ENCODE results near the gene ARHGAP10.

Gene ARHGAP10

DNA sequence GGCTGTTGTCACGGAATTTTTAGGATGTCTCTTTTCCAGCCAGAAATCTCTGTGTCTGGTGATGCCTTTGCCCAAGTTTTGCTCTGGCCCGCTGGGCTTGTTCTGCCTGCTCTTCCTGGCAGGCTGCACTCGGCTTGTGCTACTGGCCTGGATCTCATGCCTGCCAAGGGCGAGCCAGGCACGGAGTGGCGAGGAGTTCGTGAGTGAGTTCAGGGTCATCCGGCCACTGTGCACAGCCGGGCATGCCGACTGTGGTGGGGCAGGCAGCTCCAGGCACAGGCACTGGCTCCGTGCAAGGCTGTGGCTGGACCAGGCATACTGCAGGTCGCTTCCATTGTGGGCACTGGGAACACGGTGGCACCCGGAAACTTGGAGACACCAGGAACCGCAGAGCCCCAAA is 129.1 kb downstream of the ARHGAP10 start:
- no peaks in the 10 kb centered on the region for H3K36me3 ChIP-seq (ENCODE audit: control insufficient read depth, insufficient read depth, low read length)
- WGBS, 2 experiments: 95 to 98% methylated on average over 15 of the region's 15 CpGs
- H3K9me3 ChIP-seq (ENCODE audit: control insufficient read depth, low read length): no peaks in the 10 kb centered on the region
- H3K27ac ChIP-seq (ENCODE audit: insufficient read depth, low read depth, low read length, poor library complexity, severe bottlenecking): no peak overlapping the region
- H3K27me3 ChIP-seq (ENCODE audit: control insufficient read depth, insufficient read depth, low read length, poor library complexity, severe bottlenecking): no peaks in the 10 kb centered on the region
- peaks cover 2% of the 10 kb centered on the region for H3K4me1 ChIP-seq (ENCODE audit: control insufficient read depth, insufficient read depth, low read length)
- no peak overlapping the region for H3K4me3 ChIP-seq (ENCODE audit: insufficient read depth, low read depth, low read length)

DNA sequence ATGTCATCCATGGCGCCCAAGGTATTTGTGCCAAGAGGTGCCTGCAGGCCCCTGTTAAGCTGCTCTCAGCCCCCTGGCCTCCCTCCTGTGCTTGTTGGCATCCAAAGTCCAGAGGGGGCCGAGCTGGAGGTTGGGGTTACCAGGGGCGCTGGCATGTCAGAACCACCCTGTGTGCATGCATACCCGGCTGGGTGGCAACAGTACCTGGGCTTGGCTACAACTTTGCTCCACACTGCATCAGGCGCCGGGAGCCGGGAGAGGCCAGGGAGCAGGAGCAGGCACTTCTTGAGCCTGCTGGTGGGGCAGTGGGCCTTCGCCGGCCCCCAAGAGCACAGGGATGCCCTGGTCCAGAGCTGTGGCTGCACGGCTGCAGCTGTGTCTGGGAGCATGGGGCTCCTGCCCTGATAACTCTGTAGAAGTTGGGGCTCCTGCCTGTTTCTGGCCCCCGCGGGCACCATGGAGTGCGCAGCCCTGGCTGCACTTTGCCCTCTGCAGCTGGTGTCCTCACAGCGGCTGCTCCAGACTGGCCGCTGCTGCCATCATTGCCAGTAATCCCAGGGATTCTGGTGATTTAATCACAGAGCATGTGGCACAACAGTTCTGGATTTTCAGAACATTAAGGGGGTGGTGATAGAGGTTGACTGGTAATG is 130.3 kb downstream of the ARHGAP10 start:
- no peaks in the 10 kb centered on the region for H3K9me3 ChIP-seq (ENCODE audit: control insufficient read depth, low read length)
- no peaks in the 10 kb centered on the region for H3K27me3 ChIP-seq (ENCODE audit: control insufficient read depth, insufficient read depth, low read length, poor library complexity, severe bottlenecking)
- 95% methylated on average over 15 of the region's 15 CpGs for WGBS, 2 experiments
- H3K27ac ChIP-seq (ENCODE audit: insufficient read depth, low read depth, low read length, poor library complexity, severe bottlenecking): no peak overlapping the region
- no peaks in the 10 kb centered on the region for H3K36me3 ChIP-seq (ENCODE audit: control insufficient read depth, insufficient read depth, low read length)
- H3K4me1 ChIP-seq (ENCODE audit: control insufficient read depth, insufficient read depth, low read length): peaks cover 4% of the 10 kb centered on the region
- H3K4me3 ChIP-seq (ENCODE audit: insufficient read depth, low read depth, low read length): no peak overlapping the region

DNA sequence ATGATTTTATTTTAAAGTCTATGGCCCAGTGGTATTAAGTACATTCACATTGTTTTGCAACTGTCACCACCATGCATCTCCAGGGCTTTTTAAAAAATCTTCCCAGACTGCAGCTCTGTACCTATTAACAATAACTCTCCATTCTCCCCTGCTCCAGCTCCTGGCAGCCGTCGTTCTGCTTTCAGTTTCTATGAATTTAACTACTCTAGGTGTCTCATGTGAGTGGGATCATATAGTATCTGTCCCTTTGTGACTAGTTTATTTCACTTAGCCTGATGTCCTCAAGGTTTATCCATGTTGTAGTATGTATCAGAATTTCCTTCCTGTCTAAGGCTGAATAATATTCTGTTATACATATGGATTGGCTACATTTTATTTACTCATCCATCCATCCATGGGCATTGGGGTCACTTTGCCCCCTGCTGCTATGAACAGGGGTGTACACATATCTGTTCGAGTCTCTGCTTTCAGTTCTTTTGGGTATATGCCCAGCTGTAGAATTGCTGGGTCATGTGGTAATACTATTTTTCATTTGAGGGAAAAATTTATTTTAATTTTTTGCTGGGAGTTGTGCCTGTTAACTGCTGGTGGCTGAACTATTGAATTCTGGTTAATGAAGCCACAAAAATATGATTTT is 131.3 kb downstream of the ARHGAP10 start:
- Histone ChIP-seq H3K9me3 (ENCODE audit: control insufficient read depth, low read length) (no peaks in the 10 kb centered on the region), H3K36me3 (ENCODE audit: control insufficient read depth, insufficient read depth, low read length) (no peaks in the 10 kb centered on the region), H3K27me3 (ENCODE audit: control insufficient read depth, insufficient read depth, low read length, poor library complexity, severe bottlenecking) (no peaks in the 10 kb centered on the region), H3K27ac (ENCODE audit: insufficient read depth, low read depth, low read length, poor library complexity, severe bottlenecking) (no peak overlapping the region), H3K4me1 (ENCODE audit: control insufficient read depth, insufficient read depth, low read length) (peaks cover 4% of the 10 kb centered on the region), H3K4me3 (ENCODE audit: insufficient read depth, low read depth, low read length) (no peak overlapping the region)
- WGBS, 2 experiments: 86 to 88% methylated on average over 3 of the region's 3 CpGs

DNA sequence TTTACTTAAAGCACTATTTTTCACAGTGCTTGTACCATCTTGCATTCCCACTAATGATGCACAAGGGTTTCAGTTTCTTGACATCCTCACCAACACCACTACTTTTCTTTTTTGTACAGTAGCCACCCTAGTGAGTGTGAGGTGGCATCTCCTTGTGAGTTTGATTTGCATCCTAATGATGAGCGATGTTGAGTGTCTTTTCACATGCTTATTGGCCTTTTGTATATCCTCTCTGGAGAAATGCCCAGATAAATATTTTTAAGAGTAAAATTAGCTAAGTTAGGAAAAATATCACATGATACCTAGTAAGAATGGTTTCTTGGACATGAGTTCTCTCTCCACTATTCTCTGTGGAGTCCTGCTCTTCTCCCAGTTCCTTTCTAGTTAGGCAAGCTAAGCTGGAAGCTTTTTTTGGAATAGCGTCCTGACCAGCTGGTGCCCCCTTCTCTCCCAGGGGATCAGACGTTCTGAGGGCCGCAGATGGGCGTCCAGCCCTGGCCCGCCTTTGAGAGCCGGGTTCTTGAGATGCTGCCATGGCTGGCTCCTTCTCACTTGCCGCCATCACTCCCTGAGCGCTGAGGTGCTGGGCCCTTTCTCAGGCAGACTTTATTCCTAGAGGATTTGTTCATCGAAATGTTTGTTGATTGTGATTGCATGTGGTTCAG is 132.1 kb downstream of the ARHGAP10 start:
- no peak overlapping the region for H3K4me3 ChIP-seq (ENCODE audit: insufficient read depth, low read depth, low read length)
- no peaks in the 10 kb centered on the region for H3K36me3 ChIP-seq (ENCODE audit: control insufficient read depth, insufficient read depth, low read length)
- H3K27me3 ChIP-seq (ENCODE audit: control insufficient read depth, insufficient read depth, low read length, poor library complexity, severe bottlenecking): no peaks in the 10 kb centered on the region
- WGBS, 2 experiments: 84 to 87% methylated on average over 10 of the region's 10 CpGs
- no peak overlapping the region for H3K27ac ChIP-seq (ENCODE audit: insufficient read depth, low read depth, low read length, poor library complexity, severe bottlenecking)
- H3K4me1 ChIP-seq (ENCODE audit: control insufficient read depth, insufficient read depth, low read length): peaks cover 4% of the 10 kb centered on the region
- H3K9me3 ChIP-seq (ENCODE audit: control insufficient read depth, low read length): no peaks in the 10 kb centered on the region

DNA sequence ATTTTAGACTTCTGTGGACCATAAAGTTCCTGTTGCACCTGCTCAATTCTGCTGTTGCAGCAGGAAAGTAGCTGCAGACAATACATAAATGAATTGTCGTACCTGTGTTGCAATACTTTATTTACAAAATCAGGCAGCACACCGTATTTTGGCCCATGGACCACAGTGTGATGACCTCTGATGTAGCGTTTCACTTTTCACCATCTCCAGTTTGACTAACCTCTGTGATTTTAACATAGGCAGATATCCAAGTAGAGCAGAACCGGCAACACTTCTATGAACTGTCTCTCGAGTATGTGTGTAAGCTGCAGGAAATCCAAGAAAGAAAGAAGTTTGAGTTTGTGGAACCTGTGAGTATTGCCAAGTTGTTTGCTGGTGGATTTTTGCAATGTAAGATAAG is 132.7 kb downstream of the ARHGAP10 start:
- no peaks in the 10 kb centered on the region for H3K9me3 ChIP-seq (ENCODE audit: control insufficient read depth, low read length)
- 94 to 95% methylated on average over 5 of the region's 5 CpGs for WGBS, 2 experiments

DNA sequence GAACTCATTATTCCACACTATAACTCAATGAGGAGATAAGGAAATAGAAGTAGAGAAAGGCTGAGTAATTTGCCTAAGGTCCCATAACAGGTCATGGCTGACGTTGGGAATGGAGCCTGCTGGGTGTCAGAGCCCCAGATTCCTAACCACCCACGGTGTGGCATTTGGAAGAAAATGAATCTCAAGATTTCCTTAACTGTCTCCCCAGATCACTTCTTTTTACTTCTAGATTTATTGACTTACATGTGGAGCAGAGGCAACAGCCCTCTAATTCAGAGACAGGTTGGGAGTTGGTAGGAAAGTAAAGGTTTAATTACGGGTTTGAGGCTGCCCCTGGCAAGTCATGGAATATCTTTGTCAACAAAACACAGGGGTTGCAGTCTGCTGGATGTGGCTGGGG is 134.0 kb downstream of the ARHGAP10 start:
- no peaks in the 10 kb centered on the region for H3K9me3 ChIP-seq (ENCODE audit: control insufficient read depth, low read length)
- peaks cover 4% of the 10 kb centered on the region for H3K4me1 ChIP-seq (ENCODE audit: control insufficient read depth, insufficient read depth, low read length)
- no peaks in the 10 kb centered on the region for H3K36me3 ChIP-seq (ENCODE audit: control insufficient read depth, insufficient read depth, low read length)
- H3K4me3 ChIP-seq (ENCODE audit: insufficient read depth, low read depth, low read length): no peak overlapping the region
- H3K27me3 ChIP-seq (ENCODE audit: control insufficient read depth, insufficient read depth, low read length, poor library complexity, severe bottlenecking): no peaks in the 10 kb centered on the region
- 22 to 27% methylated on average over 3 of the region's 3 CpGs for WGBS, 2 experiments
- H3K27ac ChIP-seq (ENCODE audit: insufficient read depth, low read depth, low read length, poor library complexity, severe bottlenecking): no peak overlapping the region

More for the DNA sequence above, 132.7 kb downstream of the ARHGAP10 start:
- no peak overlapping the region for H3K27ac ChIP-seq (ENCODE audit: insufficient read depth, low read depth, low read length, poor library complexity, severe bottlenecking)
- H3K36me3 ChIP-seq (ENCODE audit: control insufficient read depth, insufficient read depth, low read length): no peaks in the 10 kb centered on the region
- H3K27me3 ChIP-seq (ENCODE audit: control insufficient read depth, insufficient read depth, low read length, poor library complexity, severe bottlenecking): no peaks in the 10 kb centered on the region
- no peak overlapping the region for H3K4me3 ChIP-seq (ENCODE audit: insufficient read depth, low read depth, low read length)
- peaks cover 4% of the 10 kb centered on the region for H3K4me1 ChIP-seq (ENCODE audit: control insufficient read depth, insufficient read depth, low read length)

DNA sequence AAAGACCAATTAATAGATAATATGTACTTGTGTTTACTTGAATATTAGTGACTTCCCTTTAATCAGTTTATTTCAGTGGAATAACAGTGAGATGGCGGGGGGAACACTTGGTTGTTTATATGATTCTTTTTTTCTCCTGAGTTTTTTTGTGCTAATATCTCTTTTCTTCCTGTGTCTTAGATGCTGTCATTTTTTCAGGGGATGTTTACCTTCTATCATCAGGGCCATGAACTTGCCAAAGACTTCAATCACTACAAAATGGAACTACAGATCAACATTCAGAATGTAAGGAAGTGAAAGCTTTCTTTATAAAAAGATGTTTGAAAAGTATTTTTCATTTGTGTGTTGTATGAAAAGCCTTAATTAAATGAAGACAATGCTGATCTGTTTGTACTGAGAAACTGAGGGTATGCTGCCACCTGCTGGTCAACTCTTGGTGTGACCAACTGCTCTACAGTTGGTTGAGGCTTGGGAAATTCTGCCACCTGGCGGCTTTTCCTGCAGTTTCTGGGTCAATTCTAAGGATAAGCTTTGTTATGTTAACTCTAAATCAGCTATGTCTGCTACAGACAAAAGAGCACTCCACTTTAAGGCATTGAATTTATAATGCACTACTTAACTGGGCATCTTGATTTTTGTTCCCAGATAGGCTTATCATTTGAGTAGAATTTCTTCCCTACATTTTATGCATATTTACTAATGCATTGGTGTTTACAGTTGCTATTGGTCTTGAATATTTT is 134.8 kb downstream of the ARHGAP10 start:
- Histone ChIP-seq H3K4me1 (ENCODE audit: control insufficient read depth, insufficient read depth, low read length) (peaks cover 4% of the 10 kb centered on the region), H3K36me3 (ENCODE audit: control insufficient read depth, insufficient read depth, low read length) (no peaks in the 10 kb centered on the region), H3K9me3 (ENCODE audit: control insufficient read depth, low read length) (no peaks in the 10 kb centered on the region), H3K4me3 (ENCODE audit: insufficient read depth, low read depth, low read length) (no peak overlapping the region), H3K27me3 (ENCODE audit: control insufficient read depth, insufficient read depth, low read length, poor library complexity, severe bottlenecking) (no peaks in the 10 kb centered on the region), H3K27ac (ENCODE audit: insufficient read depth, low read depth, low read length, poor library complexity, severe bottlenecking) (no peak overlapping the region)
- 29 to 39% methylated on average over 2 of the region's 2 CpGs for WGBS, 2 experiments

DNA sequence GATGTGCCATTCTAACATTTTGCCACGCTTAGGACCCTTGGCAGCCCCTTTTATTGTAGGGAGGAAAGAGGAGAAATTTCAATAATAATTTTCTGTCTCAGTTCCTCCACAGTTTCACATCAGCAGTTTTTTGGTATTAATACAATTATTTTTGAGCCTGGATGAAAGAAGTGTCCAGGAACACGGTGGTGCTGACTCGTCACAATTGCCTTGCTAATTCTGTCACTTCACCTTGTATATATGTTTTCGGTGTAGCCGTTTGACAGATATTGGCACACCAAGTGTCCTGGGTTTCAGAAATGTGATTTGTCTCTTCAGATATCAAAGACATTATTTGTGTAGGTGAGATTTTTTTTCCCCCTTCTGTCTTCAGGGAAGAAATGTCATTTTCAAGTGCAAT is 142.2 kb downstream of the ARHGAP10 start:
- Histone ChIP-seq H3K9me3 (ENCODE audit: control insufficient read depth, low read length) (no peaks in the 10 kb centered on the region), H3K36me3 (ENCODE audit: control insufficient read depth, insufficient read depth, low read length) (no peaks in the 10 kb centered on the region), H3K4me3 (ENCODE audit: insufficient read depth, low read depth, low read length) (no peak overlapping the region), H3K27ac (ENCODE audit: insufficient read depth, low read depth, low read length, poor library complexity, severe bottlenecking) (no peak overlapping the region), H3K4me1 (ENCODE audit: control insufficient read depth, insufficient read depth, low read length) (no peaks in the 10 kb centered on the region), H3K27me3 (ENCODE audit: control insufficient read depth, insufficient read depth, low read length, poor library complexity, severe bottlenecking) (no peaks in the 10 kb centered on the region)
- 64 to 74% methylated on average over 4 to 5 of the region's 5 CpGs for WGBS, 2 experiments

DNA sequence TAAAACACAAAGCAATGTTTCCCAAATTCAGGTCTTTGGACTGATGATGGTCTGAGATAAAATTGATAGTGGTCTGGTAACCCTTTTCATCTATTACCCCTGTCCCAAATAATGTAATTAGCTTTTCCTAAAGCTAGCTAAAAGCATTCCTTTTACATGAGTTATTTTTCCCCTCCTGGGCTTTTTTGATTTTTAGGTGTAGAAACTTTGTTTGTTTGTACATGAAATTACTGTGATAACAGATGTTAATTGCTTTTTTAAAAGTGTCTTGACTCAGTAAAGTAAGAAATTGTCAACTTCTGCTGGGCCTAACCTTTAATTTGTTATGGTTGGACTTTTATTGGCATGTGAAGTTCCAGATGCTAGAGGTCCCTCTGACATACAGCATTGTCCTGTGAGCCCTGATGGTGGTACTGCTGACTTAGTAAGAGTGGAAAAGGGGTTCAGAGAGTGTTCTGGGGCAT is 145.5 kb downstream of the ARHGAP10 start:
- no peaks in the 10 kb centered on the region for H3K9me3 ChIP-seq (ENCODE audit: control insufficient read depth, low read length)
- no peak overlapping the region for H3K4me3 ChIP-seq (ENCODE audit: insufficient read depth, low read depth, low read length)
- H3K27me3 ChIP-seq (ENCODE audit: control insufficient read depth, insufficient read depth, low read length, poor library complexity, severe bottlenecking): no peaks in the 10 kb centered on the region
- H3K36me3 ChIP-seq (ENCODE audit: control insufficient read depth, insufficient read depth, low read length): no peaks in the 10 kb centered on the region
- H3K27ac ChIP-seq (ENCODE audit: insufficient read depth, low read depth, low read length, poor library complexity, severe bottlenecking): no peak overlapping the region
- no peaks in the 10 kb centered on the region for H3K4me1 ChIP-seq (ENCODE audit: control insufficient read depth, insufficient read depth, low read length)

DNA sequence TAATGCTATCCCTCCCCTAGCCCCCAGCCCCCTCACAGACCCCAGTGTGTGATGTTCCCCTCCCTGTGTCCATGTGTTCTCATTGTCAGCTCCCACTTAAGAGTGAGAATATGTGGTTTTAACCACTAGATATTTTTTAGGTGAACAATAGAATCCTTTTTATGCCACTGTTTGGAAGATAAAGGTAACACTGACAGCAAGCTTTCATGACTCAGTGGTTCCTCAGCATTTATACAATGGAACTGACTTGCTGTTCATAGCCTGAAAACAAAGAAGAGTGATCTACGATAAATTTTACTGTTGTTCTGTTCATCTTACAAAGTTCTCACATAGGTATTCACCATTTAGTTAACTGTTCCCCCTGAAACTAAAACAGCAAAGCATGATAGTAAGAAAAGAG is 147.8 kb downstream of the ARHGAP10 start:
- no peaks in the 10 kb centered on the region for H3K27me3 ChIP-seq (ENCODE audit: control insufficient read depth, insufficient read depth, low read length, poor library complexity, severe bottlenecking)
- H3K4me3 ChIP-seq (ENCODE audit: insufficient read depth, low read depth, low read length): no peak overlapping the region
- no peaks in the 10 kb centered on the region for H3K4me1 ChIP-seq (ENCODE audit: control insufficient read depth, insufficient read depth, low read length)
- H3K9me3 ChIP-seq (ENCODE audit: control insufficient read depth, low read length): no peaks in the 10 kb centered on the region
- H3K27ac ChIP-seq (ENCODE audit: insufficient read depth, low read depth, low read length, poor library complexity, severe bottlenecking): no peak overlapping the region
- H3K36me3 ChIP-seq (ENCODE audit: control insufficient read depth, insufficient read depth, low read length): no peaks in the 10 kb centered on the region
- 100% methylated on average over 1 of the region's 1 CpG for WGBS, 2 experiments

All from ectodermal cell (in vitro differentiated cells).